H9 (cell line): ENCODE data around the gene ACP4. TPM values are rescaled to one million over a fixed set of nuclear protein-coding genes. Genes with fewer than 3 reads are reported as not detected.
A peak's percentile ranks its signal among the peaks of the same experiment; 100 is the strongest.

Experiments
- DNase-seq: peaks from one replicate; pipeline ENCODE4 v3.0.0-alpha.2; 2017
- H2AFZ ChIP-seq: one replicate; pipeline ENCODE4 v1.6.1; 2013; ENCODE audit warnings: mild to moderate bottlenecking, low read length, control low read depth, moderate library complexity
- H2AK5ac ChIP-seq: 2 replicates; pipeline ENCODE4 v1.6.1; 2013; ENCODE audit warnings: low read length, control low read depth, mixed read lengths; ENCODE audit not compliant: insufficient read length
- H2BK120ac ChIP-seq: one replicate; pipeline ENCODE4 v1.6.1; 2013; ENCODE audit warnings: low read depth, mild to moderate bottlenecking, low read length, control low read depth, inconsistent platforms; ENCODE audit not compliant: poor library complexity, severe bottlenecking
- H2BK12ac ChIP-seq: 2 replicates; pipeline ENCODE4 v1.6.1; 2013; ENCODE audit warnings: low read length, control low read depth, mixed read lengths, low read depth; ENCODE audit not compliant: insufficient read length
- H2BK15ac ChIP-seq: 2 replicates; pipeline ENCODE4 v1.6.1; 2013; ENCODE audit warnings: low read depth, low read length, control low read depth
- H2BK20ac ChIP-seq: one replicate; pipeline ENCODE4 v1.6.1; 2013; ENCODE audit warnings: low read depth, mild to moderate bottlenecking, low read length, control low read depth, inconsistent platforms; ENCODE audit not compliant: poor library complexity, severe bottlenecking
- H2BK5ac ChIP-seq: 2 replicates; pipeline ENCODE4 v1.6.1; 2013; ENCODE audit warnings: low read length, control low read depth, mixed read lengths; ENCODE audit not compliant: insufficient read length
- H3K14ac ChIP-seq: 2 replicates; pipeline ENCODE4 v1.6.1; 2013; ENCODE audit warnings: low read length, control low read depth; ENCODE audit not compliant: insufficient read depth
- H3K18ac ChIP-seq: 2 replicates; pipeline ENCODE4 v1.6.1; 2013; ENCODE audit warnings: low read depth, mild to moderate bottlenecking, mixed read lengths, low read length, control low read depth; ENCODE audit not compliant: insufficient read length
- H3K23ac ChIP-seq: 2 replicates; pipeline ENCODE4 v1.6.1; 2013; ENCODE audit warnings: low read length, control low read depth, mixed read lengths, low read depth; ENCODE audit not compliant: insufficient read length
- H3K23me2 ChIP-seq: 2 replicates; pipeline ENCODE4 v1.6.1; 2013; ENCODE audit warnings: low read depth, mild to moderate bottlenecking, mixed read lengths, low read length, control low read depth; ENCODE audit not compliant: insufficient read length, poor library complexity, severe bottlenecking
- H3K27ac ChIP-seq: 2 replicates; pipeline ENCODE4 v1.5.1; 2013; ENCODE audit warnings: low read length, control low read depth, mixed read lengths, low read depth; ENCODE audit not compliant: insufficient read length
- H3K27me3 ChIP-seq: 2 replicates; pipeline ENCODE4 v1.6.1; 2013; ENCODE audit warnings: low read length, control low read depth, inconsistent platforms; ENCODE audit not compliant: insufficient read depth
- H3K4ac ChIP-seq: 2 replicates; pipeline ENCODE4 v1.6.1; 2013; ENCODE audit warnings: low read depth, mild to moderate bottlenecking, control low read depth, inconsistent platforms, low read length, moderate library complexity
- H3K4me1 ChIP-seq: 2 replicates; pipeline ENCODE4 v1.6.1; 2013; ENCODE audit warnings: low read length, control low read depth, inconsistent platforms; ENCODE audit not compliant: insufficient read depth
- H3K4me2 ChIP-seq: 2 replicates; pipeline ENCODE4 v1.6.1; 2013; ENCODE audit warnings: low read length, control low read depth, mixed read lengths; ENCODE audit not compliant: insufficient read length, insufficient read depth
- H3K56ac ChIP-seq: 2 replicates; pipeline ENCODE4 v1.6.1; 2013; ENCODE audit warnings: low read depth, mild to moderate bottlenecking, mixed read lengths, low read length, control low read depth; ENCODE audit not compliant: insufficient read length
- H3K79me1 ChIP-seq: 2 replicates; pipeline ENCODE4 v1.6.1; 2013; ENCODE audit warnings: low read depth, mild to moderate bottlenecking, moderate library complexity, low read length, control low read depth, inconsistent platforms; ENCODE audit not compliant: insufficient read depth, poor library complexity, severe bottlenecking
- H3K79me2 ChIP-seq: 2 replicates; pipeline ENCODE4 v1.6.1; 2013; ENCODE audit warnings: low read length, control low read depth, inconsistent platforms; ENCODE audit not compliant: insufficient read depth
- H3K9ac ChIP-seq: 2 replicates; pipeline ENCODE4 v1.6.1; 2013; ENCODE audit warnings: low read length, control low read depth, mixed read lengths; ENCODE audit not compliant: insufficient read length; ENCODE audit errors: extremely low read depth
- H3K9me3 ChIP-seq: one replicate; pipeline ENCODE4 v1.6.1; 2013; ENCODE audit warnings: low read depth, low read length, inconsistent platforms; ENCODE audit not compliant: control insufficient read depth
- H3T11ph ChIP-seq: one replicate; pipeline ENCODE4 v1.6.1; 2013; ENCODE audit warnings: mild to moderate bottlenecking, low read length, control low read depth, inconsistent platforms
- H4K20me1 ChIP-seq: one replicate; pipeline ENCODE4 v1.6.1; 2013; ENCODE audit not compliant: control insufficient read depth, insufficient read length, insufficient read depth
- H4K5ac ChIP-seq: 2 replicates; pipeline ENCODE4 v1.6.1; 2013; ENCODE audit warnings: low read depth, mild to moderate bottlenecking, mixed read lengths, low read length, control low read depth; ENCODE audit not compliant: insufficient read length
- H4K8ac ChIP-seq: replicated peaks from 2 replicates; pipeline ENCODE4 v1.6.1; 2013; ENCODE audit warnings: low read length, control low read depth, mixed read lengths, low read depth; ENCODE audit not compliant: insufficient read length
- H4K91ac ChIP-seq: 2 replicates; pipeline ENCODE4 v1.6.1; 2013; ENCODE audit warnings: low read depth, mild to moderate bottlenecking, moderate library complexity, mixed read lengths, low read length, control low read depth; ENCODE audit not compliant: insufficient read length
- H3K27ac Mint-ChIP-seq, 3 experiments: 2 replicates in 2 of 3; 3 replicates in 1 of 3; pipeline ENCODE4 v1.8.0; 2020 to 2021; ENCODE audit warnings: mixed read lengths in 3 of 3, mild to moderate bottlenecking in 1 of 3, moderate library complexity in 1 of 3
- H3K27me3 Mint-ChIP-seq: 2 replicates; pipeline ENCODE4 v1.8.0; 2021; ENCODE audit warnings: low read depth, mild to moderate bottlenecking, moderate library complexity, mixed read lengths
- H3K36me3 Mint-ChIP-seq, 3 experiments: 2 replicates in 2 of 3; 3 replicates in 1 of 3; pipeline ENCODE4 v1.8.0; 2020 to 2021; ENCODE audit warnings: low read depth in 3 of 3, mixed read lengths in 3 of 3; ENCODE audit not compliant: insufficient read depth in 1 of 3
- H3K4me1 Mint-ChIP-seq, 2 experiments: 2 replicates each; pipeline ENCODE4 v1.8.0; 2020; ENCODE audit warnings: mixed read lengths in 2 of 2
- H3K4me3 Mint-ChIP-seq, 2 experiments: 2 replicates in 1 of 2; 3 replicates in 1 of 2; pipeline ENCODE4 v1.8.0; 2020 to 2021; ENCODE audit warnings: mild to moderate bottlenecking in 2 of 2, mixed read lengths in 2 of 2, moderate library complexity in 1 of 2
- H3K9me3 Mint-ChIP-seq, 2 experiments: 2 replicates in 1 of 2; 3 replicates in 1 of 2; pipeline ENCODE4 v1.8.0; 2020; ENCODE audit warnings: mild to moderate bottlenecking in 2 of 2, mixed read lengths in 2 of 2, moderate library complexity in 1 of 2
- CTCF ChIP-seq: fragments of 200-600 bp; sonication (generic); conservative IDR thresholded peaks from 3 replicates; pipeline ENCODE4 v1.8.0; 2021; ENCODE audit warnings: antibody characterized with exemption, mild to moderate bottlenecking
- WGBS: extraction: QIAGEN DNeasy Blood & Tissue Kit; methylation state at CpG from one replicate; pipeline ENCODE4 v1.1.7; 2013; ENCODE audit warnings: missing lambda C conversion rate, low lambda C conversion rate, mixed read lengths; ENCODE audit not compliant: insufficient read length; ENCODE audit errors: extremely low coverage; 5-methylcytosine and 5-hydroxymethylcytosine counted together
- total RNA-seq: library from RNA; stranded (reverse); gene quantifications from 2 replicates; pipeline ENCODE4 v1.2.1, GENCODE V29; 2021

Gene ACP4
- total RNA-seq, 1 experiment from 2014 or later, result not detected

GRCh38 chr19:50801107-50801506 lies 10.9 kb downstream of the ACP4 start:
- Histone ChIP-seq H3K4me1 (peaks cover 5% of the 10 kb centered on the region; the same call in 1 of the 2 replicates), H3K9me3 (no peaks in the 10 kb centered on the region), H3K4me2 (no peak overlapping the region), H2AK5ac (no peak overlapping the region), H3K23ac (no peak overlapping the region), H2BK5ac (no peak overlapping the region), H3K23me2 (peaks cover 11% of the 10 kb centered on the region), H3K27me3 (no peaks in the 10 kb centered on the region), H3K4ac (no peak overlapping the region), H3K27ac (no peak overlapping the region), H4K91ac (no peak overlapping the region), H2BK120ac (no peak overlapping the region), H4K8ac (no peak overlapping the region), H3K9ac (no peak overlapping the region), H2BK20ac (no peak overlapping the region), H3K56ac (no peak overlapping the region), H2BK15ac (no peak overlapping the region), H3K79me2 (peaks cover 25% of the 10 kb centered on the region; the same call in 1 of the 2 replicates), H3T11ph (no peak overlapping the region), H2AFZ (no peak overlapping the region), H4K5ac (no peak overlapping the region), H3K14ac (no peak overlapping the region), H3K79me1 (peaks cover 9% of the 10 kb centered on the region), H4K20me1 (peaks cover 4% of the 10 kb centered on the region), H3K18ac (no peak overlapping the region), H2BK12ac (no peak overlapping the region)
- H3K4me3 Mint-ChIP-seq, result peak overlapping the region; percentile 43 to 68
- WGBS, result no CpG with 5 or more reads among the region's 8 CpGs
- peak overlapping the region in 2 of 3 experiments; percentile 30 to 86; a peak in 4 of 7 replicates for H3K27ac Mint-ChIP-seq
- DNase-seq, result no peak
- peaks cover 46 to 78% (median 72%) of the 10 kb centered on the region in 3 experiments for H3K36me3 Mint-ChIP-seq
- H3K27me3 Mint-ChIP-seq, result peaks cover 4% of the 10 kb centered on the region
- peaks cover 15 to 25% of the 10 kb centered on the region in 2 experiments for H3K4me1 Mint-ChIP-seq
- H3K9me3 Mint-ChIP-seq, result peaks cover 3 to 9% of the 10 kb centered on the region in 2 experiments; a peak in 4 of 5 replicates
- TF ChIP-seq CTCF, result no peak
